Nephron progenitor cell (in vitro differentiated cells): Measurements from ENCODE around the gene IL16.

ENCODE experiments used
- DNase-seq: peaks from one replicate; pipeline ENCODE4 v3.0.0; 2021
- H3K27ac Mint-ChIP-seq: 2 replicates; pipeline ENCODE4 v1.8.0; 2021; ENCODE audit warnings: mild to moderate bottlenecking, moderate library complexity, mixed read lengths
- H3K27me3 Mint-ChIP-seq: 2 replicates; pipeline ENCODE4 v1.8.0; 2021; ENCODE audit warnings: mild to moderate bottlenecking, low read depth, mixed read lengths; ENCODE audit not compliant: poor library complexity
- H3K36me3 Mint-ChIP-seq: 2 replicates; pipeline ENCODE4 v1.8.0; 2021; ENCODE audit warnings: low read depth, mixed read lengths
- H3K4me1 Mint-ChIP-seq: 2 replicates; pipeline ENCODE4 v1.8.0; 2021; ENCODE audit warnings: mixed read lengths
- H3K4me3 Mint-ChIP-seq: 2 replicates; pipeline ENCODE4 v1.8.0; 2021; ENCODE audit warnings: mild to moderate bottlenecking, moderate library complexity, mixed read lengths
- H3K9me3 Mint-ChIP-seq: 2 replicates; pipeline ENCODE4 v1.8.0; 2021; ENCODE audit warnings: mild to moderate bottlenecking, moderate library complexity, mixed read lengths
- TF ChIP-seq, protein P1 (sequence below): fragments of 200-600 bp; sonication (generic); IDR thresholded peaks from 2 replicates; pipeline ENCODE4 v1.5.0; 2021; ENCODE audit warnings: antibody characterized with exemption

The IL16 gene

DNA sequence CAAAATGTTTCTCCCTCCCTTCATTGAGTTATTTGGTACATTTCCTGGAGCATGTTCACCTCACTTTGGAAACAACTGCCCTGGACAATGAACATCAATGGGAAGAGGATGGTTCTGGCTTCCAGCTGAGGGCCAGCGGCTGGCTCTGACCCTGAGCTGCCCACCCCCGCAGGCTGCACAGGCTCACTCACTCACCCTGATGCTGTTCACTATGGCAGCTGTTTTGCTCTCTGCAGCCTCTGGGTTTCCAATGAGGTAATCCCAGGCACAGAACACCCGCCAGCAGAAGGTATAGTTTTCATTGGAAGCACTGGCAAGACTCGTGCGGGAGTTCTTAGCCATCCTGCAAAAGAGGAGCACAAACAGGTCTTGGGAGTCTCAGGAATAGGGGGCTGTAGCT is 159.6 kb downstream of the IL16 start:
- DNase-seq = no peak
- TF ChIP-seq, protein P1, sequence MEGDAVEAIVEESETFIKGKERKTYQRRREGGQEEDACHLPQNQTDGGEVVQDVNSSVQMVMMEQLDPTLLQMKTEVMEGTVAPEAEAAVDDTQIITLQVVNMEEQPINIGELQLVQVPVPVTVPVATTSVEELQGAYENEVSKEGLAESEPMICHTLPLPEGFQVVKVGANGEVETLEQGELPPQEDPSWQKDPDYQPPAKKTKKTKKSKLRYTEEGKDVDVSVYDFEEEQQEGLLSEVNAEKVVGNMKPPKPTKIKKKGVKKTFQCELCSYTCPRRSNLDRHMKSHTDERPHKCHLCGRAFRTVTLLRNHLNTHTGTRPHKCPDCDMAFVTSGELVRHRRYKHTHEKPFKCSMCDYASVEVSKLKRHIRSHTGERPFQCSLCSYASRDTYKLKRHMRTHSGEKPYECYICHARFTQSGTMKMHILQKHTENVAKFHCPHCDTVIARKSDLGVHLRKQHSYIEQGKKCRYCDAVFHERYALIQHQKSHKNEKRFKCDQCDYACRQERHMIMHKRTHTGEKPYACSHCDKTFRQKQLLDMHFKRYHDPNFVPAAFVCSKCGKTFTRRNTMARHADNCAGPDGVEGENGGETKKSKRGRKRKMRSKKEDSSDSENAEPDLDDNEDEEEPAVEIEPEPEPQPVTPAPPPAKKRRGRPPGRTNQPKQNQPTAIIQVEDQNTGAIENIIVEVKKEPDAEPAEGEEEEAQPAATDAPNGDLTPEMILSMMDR = no peak
- peaks cover 10% of the 10 kb centered on the region for H3K27me3 Mint-ChIP-seq
- no peaks in the 10 kb centered on the region for H3K9me3 Mint-ChIP-seq
- H3K4me3 Mint-ChIP-seq = no peak overlapping the region
- no peaks in the 10 kb centered on the region for H3K36me3 Mint-ChIP-seq
- H3K4me1 Mint-ChIP-seq = peaks cover 5% of the 10 kb centered on the region
- no peak overlapping the region for H3K27ac Mint-ChIP-seq

DNA sequence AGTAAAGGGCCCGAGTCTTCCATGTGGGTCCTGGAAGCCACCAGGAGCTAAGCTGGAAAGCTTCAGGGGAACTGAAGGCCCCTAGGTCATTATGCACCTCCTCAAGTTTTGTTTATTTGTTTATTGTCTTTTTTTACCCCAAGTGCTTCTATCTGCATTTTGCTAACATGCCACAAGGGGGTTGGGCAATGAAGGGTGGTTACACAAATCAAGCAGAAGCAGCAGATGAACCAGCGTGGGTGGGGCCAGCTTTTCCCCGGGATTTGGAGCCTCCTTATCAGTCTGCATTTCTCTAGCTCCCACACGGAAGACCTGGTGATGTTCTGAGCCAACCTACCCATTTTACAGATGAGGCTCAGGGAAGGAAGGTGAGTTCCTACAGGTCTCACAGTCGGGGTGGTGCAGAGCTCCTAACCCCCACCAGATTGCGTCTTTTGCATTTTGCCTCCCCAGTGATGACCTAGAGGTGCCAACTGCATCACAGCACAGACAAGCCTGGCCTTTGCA is 160.6 kb downstream of the IL16 start:
- H3K4me1 Mint-ChIP-seq = peaks cover 5% of the 10 kb centered on the region
- H3K4me3 Mint-ChIP-seq = no peak overlapping the region
- H3K9me3 Mint-ChIP-seq = no peaks in the 10 kb centered on the region
- TF ChIP-seq, protein P1 = no peak
- no peak overlapping the region for H3K27ac Mint-ChIP-seq
- DNase-seq = no peak
- H3K36me3 Mint-ChIP-seq = no peaks in the 10 kb centered on the region
- H3K27me3 Mint-ChIP-seq = peaks cover 10% of the 10 kb centered on the region

DNA sequence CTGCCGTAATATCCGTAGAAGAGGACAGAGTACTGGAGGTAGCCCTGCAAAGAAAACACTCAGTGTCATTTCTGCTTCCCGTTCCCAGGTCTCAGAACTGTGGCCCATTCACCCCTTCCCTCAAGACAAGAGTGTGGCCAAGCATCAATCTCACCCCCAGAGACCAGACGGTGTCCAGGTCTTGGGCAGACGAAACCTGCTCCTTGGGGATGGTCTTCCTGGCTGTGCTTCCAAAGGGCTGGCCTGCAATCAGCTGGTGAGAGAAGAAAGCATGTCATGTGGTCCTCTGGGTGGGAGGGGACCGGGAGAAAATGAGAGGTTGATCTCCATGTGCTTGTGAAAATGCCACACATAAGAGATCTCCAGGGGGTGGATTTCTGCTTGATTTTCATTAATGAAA is 161.6 kb downstream of the IL16 start:
- DNase-seq = no peak
- no peak overlapping the region for H3K27ac Mint-ChIP-seq
- no peak overlapping the region for H3K4me3 Mint-ChIP-seq

DNA sequence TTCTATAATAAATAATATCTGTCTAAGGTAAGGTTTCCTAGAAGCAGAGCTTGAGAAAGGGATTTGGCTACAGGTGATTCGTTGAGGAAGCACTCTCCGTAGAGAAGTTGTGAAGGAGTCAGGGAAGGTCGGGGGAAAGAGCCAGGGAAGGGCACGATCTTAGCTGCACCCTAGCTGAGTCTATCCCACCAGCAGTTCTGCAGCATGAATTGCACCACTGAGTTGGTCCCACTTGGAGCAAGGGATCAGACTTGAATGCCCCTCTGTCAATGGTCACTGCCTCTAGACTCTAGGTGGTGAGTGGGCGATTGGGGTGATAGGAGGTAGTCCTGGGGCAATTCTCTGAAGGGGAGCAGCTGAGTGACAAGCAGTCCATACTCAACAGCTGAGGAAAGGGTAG is 163.8 kb downstream of the IL16 start:
- peaks cover 5% of the 10 kb centered on the region for H3K27me3 Mint-ChIP-seq
- no peak overlapping the region for H3K4me3 Mint-ChIP-seq
- TF ChIP-seq, protein P1 = no peak
- peaks cover 5% of the 10 kb centered on the region for H3K4me1 Mint-ChIP-seq
- H3K27ac Mint-ChIP-seq = no peak overlapping the region
- no peaks in the 10 kb centered on the region for H3K9me3 Mint-ChIP-seq
- no peaks in the 10 kb centered on the region for H3K36me3 Mint-ChIP-seq
- DNase-seq = no peak

More for the DNA sequence above, 161.6 kb downstream of the IL16 start:
- Mint-ChIP-seq H3K9me3 (no peaks in the 10 kb centered on the region), H3K27me3 (peaks cover 10% of the 10 kb centered on the region), H3K36me3 (no peaks in the 10 kb centered on the region), H3K4me1 (peaks cover 5% of the 10 kb centered on the region)
- TF ChIP-seq, protein P1 = no peak

- DNase-seq = no peak
- peaks cover 5% of the 10 kb centered on the region for H3K27me3 Mint-ChIP-seq
- H3K4me3 Mint-ChIP-seq = no peak overlapping the region
- H3K4me1 Mint-ChIP-seq = peaks cover 3% of the 10 kb centered on the region
- H3K36me3 Mint-ChIP-seq = no peaks in the 10 kb centered on the region
- H3K9me3 Mint-ChIP-seq = no peaks in the 10 kb centered on the region
- no peak overlapping the region for H3K27ac Mint-ChIP-seq
- TF ChIP-seq, protein P1 = no peak
Measured at GRCh38 chr15:81361891-81362290, 165.2 kb downstream of the IL16 start.

DNA sequence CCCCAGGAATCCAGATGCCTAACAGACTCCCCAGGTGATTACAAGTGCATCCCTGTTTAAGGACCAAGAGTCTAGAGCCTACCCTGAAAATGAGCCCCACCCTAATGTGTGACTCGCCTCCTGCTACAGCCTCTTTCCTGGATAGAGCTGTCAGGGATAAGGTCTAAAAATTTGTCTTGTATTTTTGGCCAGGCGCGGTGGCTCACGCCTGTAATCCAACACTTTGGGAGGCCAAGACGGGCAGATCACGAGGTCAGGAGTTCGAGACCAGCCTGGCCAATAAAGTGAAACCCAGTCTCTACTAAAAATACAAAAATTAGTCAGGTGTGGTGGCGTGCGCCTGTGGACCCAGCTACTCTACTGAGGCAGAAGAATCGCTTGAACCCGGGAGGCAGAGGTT is 166.1 kb downstream of the IL16 start:
- Mint-ChIP-seq H3K4me1 (no peaks in the 10 kb centered on the region), H3K4me3 (no peak overlapping the region), H3K36me3 (no peaks in the 10 kb centered on the region), H3K9me3 (no peaks in the 10 kb centered on the region), H3K27me3 (peaks cover under 1% of the 10 kb centered on the region), H3K27ac (no peak overlapping the region)
- no peak for DNase-seq
- TF ChIP-seq, protein P1 = no peak
